ENCODE data around the gene MACROD1.

The MACROD1 gene

DNA sequence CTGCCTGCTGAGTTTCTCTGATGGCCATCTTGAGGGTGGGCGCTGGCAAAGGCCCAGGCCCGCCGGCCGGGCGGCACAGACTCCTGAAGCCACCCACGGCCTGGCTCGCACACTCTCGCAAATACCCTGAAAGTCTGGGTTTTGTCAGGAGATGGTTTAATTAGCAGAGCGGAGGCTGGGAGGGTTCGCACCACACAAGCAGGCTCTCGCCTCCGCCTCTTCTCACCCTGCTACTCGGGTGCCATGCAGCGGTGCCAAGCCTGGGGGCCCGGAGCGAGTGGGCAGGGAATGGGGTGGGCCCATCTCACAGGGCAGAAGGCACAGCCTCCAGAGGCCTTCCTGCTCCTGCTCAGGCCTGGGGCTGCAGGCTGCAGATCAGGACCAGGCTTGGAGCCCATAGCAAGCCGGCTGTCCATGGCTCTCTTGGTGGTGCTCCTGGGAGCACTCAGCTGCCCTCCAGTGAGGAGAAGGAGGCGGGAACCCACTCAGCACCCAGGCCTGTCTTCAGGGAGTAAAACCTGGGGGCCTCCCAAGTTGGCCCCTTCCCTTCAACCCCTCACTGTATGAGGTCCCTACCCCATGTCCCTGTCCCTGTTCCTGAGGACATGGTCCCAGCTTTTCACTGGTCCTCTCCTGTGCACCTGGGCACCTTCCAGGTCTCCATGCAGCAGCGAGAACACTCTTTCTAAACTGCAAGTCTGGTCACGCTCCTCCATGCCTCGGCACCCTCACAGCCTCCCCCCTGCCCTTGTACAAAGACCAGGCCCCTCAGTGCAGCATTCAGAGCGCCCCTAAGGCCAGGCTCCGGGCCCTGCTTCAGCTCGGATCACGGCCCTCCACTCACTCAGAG is 68.2 kb downstream of the MACROD1 start:
- no peak for TF ChIP-seq CTCF (IDR thresholded peaks at IDR 0.05; ENCODE audit: low read depth, low read length)
- DNase-seq (ENCODE audit: extremely low read depth, low read depth), result no peak

- DNase-seq (ENCODE audit: extremely low read depth, low read depth), result no peak
- no peak for TF ChIP-seq CTCF (IDR thresholded peaks at IDR 0.05; ENCODE audit: low read depth, low read length)
Measured at GRCh38 chr11:64096835-64097234, 69.1 kb downstream of the MACROD1 start.

GRCh38 chr11:64095949-64096348 is 70.0 kb downstream of the MACROD1 start:
- no peak for DNase-seq (ENCODE audit: extremely low read depth, low read depth)
- TF ChIP-seq CTCF (IDR thresholded peaks at IDR 0.05; ENCODE audit: low read depth, low read length), result no peak

DNA sequence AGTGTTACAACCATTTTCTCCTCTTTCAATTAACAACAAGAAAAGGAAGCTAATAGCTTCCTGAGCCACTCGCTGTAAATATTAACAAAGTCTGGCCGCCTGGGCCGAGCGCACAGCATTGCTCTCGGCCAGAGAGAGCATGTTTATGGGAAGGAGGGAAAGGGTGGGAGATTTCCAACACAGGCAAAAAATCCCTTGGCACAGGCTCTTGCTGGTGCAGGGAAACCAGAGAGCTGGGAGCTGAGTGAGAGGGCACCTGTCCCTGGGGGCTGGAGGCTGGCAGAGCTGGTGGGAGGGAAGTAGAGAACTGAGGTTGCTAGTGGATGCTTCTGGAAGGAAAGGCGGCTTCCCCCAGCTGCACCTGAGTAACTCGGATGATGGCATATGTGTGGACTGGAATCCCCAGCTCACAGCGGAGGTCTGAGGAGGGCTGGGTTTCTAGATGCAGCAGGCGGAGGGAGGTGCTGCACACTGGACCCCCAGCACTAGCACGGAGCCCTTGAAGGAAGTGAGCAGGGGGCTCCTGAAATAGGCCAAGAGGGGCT is 70.6 kb downstream of the MACROD1 start:
- TF ChIP-seq CTCF (IDR thresholded peaks at IDR 0.05; ENCODE audit: low read depth, low read length), result no peak
- no peak for DNase-seq (ENCODE audit: extremely low read depth, low read depth)

DNA sequence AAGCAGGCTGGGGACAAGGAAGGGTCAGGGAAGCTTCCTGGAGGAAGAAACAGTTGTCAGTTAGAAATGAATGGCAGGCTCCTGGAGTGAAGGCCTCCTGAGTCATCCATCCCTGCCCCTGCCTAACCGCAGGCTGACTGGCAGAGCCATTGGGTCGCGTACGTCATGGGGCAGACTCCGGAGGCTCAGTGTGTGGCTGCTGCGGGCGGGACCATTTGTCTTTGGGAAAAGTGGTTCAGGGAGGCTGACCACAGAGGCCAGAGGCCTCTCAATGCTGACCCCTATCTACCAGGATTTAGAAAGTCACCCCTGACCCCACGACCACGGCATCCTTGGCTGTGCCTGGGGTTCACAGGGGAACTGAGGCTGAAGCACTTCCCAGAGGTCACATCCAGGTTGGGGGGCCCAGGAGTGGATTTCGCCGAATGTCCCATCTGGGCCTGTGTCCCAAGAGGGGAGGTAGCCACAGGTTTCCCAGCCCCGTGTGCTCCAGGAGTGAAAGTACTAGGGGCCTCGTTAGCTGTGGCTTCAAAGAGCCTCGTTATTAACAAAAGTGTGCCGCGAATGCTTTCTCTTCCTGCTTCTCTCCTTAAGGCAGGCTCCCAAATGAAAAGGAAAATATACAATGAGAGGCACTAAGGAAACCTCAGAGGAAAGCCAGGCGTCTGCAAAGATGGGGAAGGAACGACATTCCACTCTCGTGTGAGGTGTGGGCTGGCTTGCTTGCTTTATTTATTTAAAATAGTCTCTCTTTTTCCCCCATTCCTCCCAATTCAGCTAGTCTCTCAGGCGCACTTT is 71.3 kb downstream of the MACROD1 start:
- TF ChIP-seq CTCF (IDR thresholded peaks at IDR 0.05; ENCODE audit: low read depth, low read length), result no peak
- DNase-seq (ENCODE audit: extremely low read depth, low read depth), result no peak

GRCh38 chr11:64093233-64094039 is 72.5 kb downstream of the MACROD1 start:
- TF ChIP-seq CTCF (IDR thresholded peaks at IDR 0.05; ENCODE audit: low read depth, low read length), result no peak
- DNase-seq (ENCODE audit: extremely low read depth, low read depth), result no peak
